GM23248 (cell line): ENCODE results near the gene COQ4. TPM values are rescaled to one million over a fixed set of nuclear protein-coding genes. Genes with fewer than 3 reads are reported as not detected.

Experiments
- DNase-seq: peaks from one replicate; pipeline ENCODE4 v3.0.0-alpha.2; 2015
- H2AFZ ChIP-seq: fragments of 200-600 bp; sonication (generic); 2 replicates; pipeline ENCODE4 v1.6.1; 2016; ENCODE audit warnings: antibody characterized with exemption
- H3F3A ChIP-seq: fragments of 200-600 bp; sonication (generic); 2 replicates; pipeline ENCODE4 v1.6.1; 2016; ENCODE audit warnings: mild to moderate bottlenecking, antibody characterized with exemption, mixed run types; ENCODE audit not compliant: insufficient read depth
- H3K27ac ChIP-seq: fragments of 200-600 bp; sonication (generic); 2 replicates; pipeline ENCODE4 v1.5.1; 2016; ENCODE audit warnings: mild to moderate bottlenecking
- H3K27me3 ChIP-seq: fragments of 200-600 bp; sonication (generic); replicated peaks from 2 replicates; pipeline ENCODE4 v1.6.1; 2016; ENCODE audit warnings: mild to moderate bottlenecking; ENCODE audit not compliant: insufficient read depth
- H3K36me3 ChIP-seq: fragments of 200-600 bp; sonication (generic); 2 replicates; pipeline ENCODE4 v1.6.1; 2016; ENCODE audit warnings: low read depth, mild to moderate bottlenecking
- H3K4me1 ChIP-seq: fragments of 200-600 bp; sonication (generic); 2 replicates; pipeline ENCODE4 v1.6.1; 2016; ENCODE audit warnings: mild to moderate bottlenecking; ENCODE audit not compliant: insufficient read depth
- H3K4me2 ChIP-seq: fragments of 200-600 bp; sonication (generic); one replicate; pipeline ENCODE4 v1.6.1; 2016; ENCODE audit warnings: mild to moderate bottlenecking; ENCODE audit not compliant: unreplicated experiment
- H3K4me3 ChIP-seq: fragments of 200-600 bp; sonication (generic); 2 replicates; pipeline ENCODE4 v1.5.1; 2016; ENCODE audit warnings: mild to moderate bottlenecking
- H3K79me2 ChIP-seq: fragments of 200-600 bp; sonication (generic); 2 replicates; pipeline ENCODE4 v1.6.1; 2016; ENCODE audit warnings: mild to moderate bottlenecking; ENCODE audit not compliant: insufficient read depth
- H3K9ac ChIP-seq: fragments of 200-600 bp; sonication (generic); 2 replicates; pipeline ENCODE4 v1.6.1; 2016; ENCODE audit warnings: mild to moderate bottlenecking
- H3K9me2 ChIP-seq: fragments of 200-600 bp; sonication (generic); 2 replicates; pipeline ENCODE4 v1.6.1; 2016; ENCODE audit warnings: mixed run types, mild to moderate bottlenecking, moderate library complexity; ENCODE audit not compliant: insufficient read depth
- H3K9me3 ChIP-seq: fragments of 200-600 bp; sonication (generic); one replicate; pipeline ENCODE4 v1.6.1; 2017; ENCODE audit warnings: low read depth
- H4K20me1 ChIP-seq: fragments of 200-600 bp; sonication (generic); 2 replicates; pipeline ENCODE4 v1.6.0; 2016; ENCODE audit not compliant: insufficient read depth
- EZH2 ChIP-seq: fragments of 200-600 bp; sonication (generic); IDR thresholded peaks from 2 replicates; pipeline ENCODE4 v1.6.1; 2018; ENCODE audit warnings: antibody characterized with exemption, mild to moderate bottlenecking; ENCODE audit not compliant: insufficient read depth, poor library complexity, severe bottlenecking
- EZH2phosphoT487 ChIP-seq: fragments of 200-600 bp; sonication (generic); IDR thresholded peaks from 2 replicates; pipeline ENCODE4 v1.6.1; 2018; ENCODE audit warnings: antibody characterized with exemption, moderate library complexity, mild to moderate bottlenecking, low read depth; ENCODE audit not compliant: insufficient read depth
- WGBS, 2 experiments: methylation state at CpG; one replicate each; pipeline ENCODE4 v1.1.6; 2015 to 2017; ENCODE audit warnings: low lambda C conversion rate in 2 of 2, low coverage in 1 of 2; ENCODE audit errors: missing lambda C conversion rate in 2 of 2; 5-methylcytosine and 5-hydroxymethylcytosine counted together
- in situ Hi-C: fragments of 300-500 bp; cut with MboI; formaldehyde crosslinking; loops from 2 replicates; pipeline ENCODE4 v1.15.0; 2020
- polyA plus RNA-seq: library from polyadenylated mRNA; unstranded; fragments of >200 nt; fragmentation: Nextera tagmentation; extraction: Ambion mirVana; gene quantifications from 2 replicates; pipeline ENCODE4 v1.2.1, GENCODE V29; 2016
- total RNA-seq: library from RNA; depleted of rRNA; stranded (reverse); fragments of >200 nt; shearing (Covaris generic); gene quantifications from 2 replicates; pipeline ENCODE4 v1.2.3, GENCODE V29; 2014

COQ4 gene
- total and polyA plus RNA-seq, 2 experiments from 2014 or later: 34.1 to 46.8 TPM

DNA sequence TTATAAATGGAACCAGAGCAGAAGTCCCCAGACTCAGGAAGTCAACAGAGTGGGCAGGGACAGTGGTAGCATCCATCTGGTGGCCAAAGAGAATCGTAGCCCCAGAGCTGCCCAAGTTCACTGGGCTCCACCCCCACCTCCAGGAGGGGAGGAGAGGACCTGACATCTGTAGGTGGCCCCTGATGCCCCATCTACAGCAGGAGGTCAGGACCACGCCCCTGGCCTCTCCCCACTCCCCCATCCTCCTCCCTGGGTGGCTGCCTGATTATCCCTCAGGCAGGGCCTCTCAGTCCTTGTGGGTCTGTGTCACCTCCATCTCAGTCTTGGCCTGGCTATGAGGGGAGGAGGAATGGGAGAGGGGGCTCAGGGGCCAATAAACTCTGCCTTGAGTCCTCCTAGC lies 38.2 kb downstream of the COQ4 start:
- Histone ChIP-seq H3K9me2 (no peaks in the 10 kb centered on the region), H3K27me3 (no peaks in the 10 kb centered on the region), H2AFZ (no peak overlapping the region), H3K4me2 (no peak overlapping the region), H3K4me3 (no peak overlapping the region), H3K79me2 (no peaks in the 10 kb centered on the region), H3K27ac (no peak overlapping the region), H3F3A (no peaks in the 10 kb centered on the region), H3K9me3 (no peaks in the 10 kb centered on the region), H3K9ac (no peak overlapping the region), H3K4me1 (peaks cover 7% of the 10 kb centered on the region; the same call in 1 of the 2 replicates), H4K20me1 (no peaks in the 10 kb centered on the region), H3K36me3 (no peaks in the 10 kb centered on the region)
- DNase-seq: no peak
- TF ChIP-seq EZH2 (no peak), EZH2phosphoT487 (no peak)
- in situ Hi-C loops: no loop called here
- 56 to 63% methylated on average over 2 of the region's 2 CpGs for WGBS, 2 experiments

DNA sequence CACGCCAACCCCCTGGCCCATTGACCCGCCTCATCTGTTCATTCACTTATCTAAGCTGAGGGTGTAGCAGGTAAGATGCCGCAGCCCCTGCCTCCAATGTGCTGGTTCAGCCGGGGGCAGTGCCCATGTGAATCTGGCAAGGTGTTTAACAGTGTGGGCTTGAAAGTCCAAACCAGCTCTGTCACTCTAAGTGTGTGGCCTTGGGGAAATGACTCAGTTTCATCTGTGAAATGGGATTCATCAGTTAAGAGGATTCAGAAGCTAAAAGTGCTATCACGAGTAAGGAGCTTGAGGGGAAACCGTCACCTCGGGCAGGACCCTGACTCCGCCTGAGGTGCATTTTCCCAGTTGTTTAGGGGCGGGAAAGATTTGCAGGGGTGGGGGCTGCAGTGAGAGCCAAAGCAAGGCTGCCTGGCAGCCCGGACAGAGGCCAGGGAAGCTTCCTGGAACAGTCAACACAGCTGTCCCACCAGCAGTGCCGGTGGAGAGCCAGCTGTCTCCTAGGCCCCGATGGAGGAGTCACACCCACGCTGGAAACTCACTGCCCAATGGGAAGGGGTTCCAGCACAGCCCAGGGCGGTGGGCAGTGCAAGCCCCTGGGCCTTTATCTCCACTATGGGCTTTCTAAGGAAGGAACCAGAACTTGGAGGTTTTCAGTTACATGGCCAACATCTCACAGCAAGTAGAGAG lies 38.8 kb downstream of the COQ4 start:
- Histone ChIP-seq H3F3A (no peaks in the 10 kb centered on the region), H2AFZ (peak overlapping the region; percentile 66), H3K4me2 (peak overlapping the region; percentile 90), H3K27me3 (no peaks in the 10 kb centered on the region), H4K20me1 (no peaks in the 10 kb centered on the region), H3K36me3 (no peaks in the 10 kb centered on the region), H3K79me2 (no peaks in the 10 kb centered on the region), H3K9ac (peak overlapping the region; percentile 31), H3K4me3 (peak overlapping the region; percentile 70), H3K9me3 (no peaks in the 10 kb centered on the region), H3K27ac (0 out of 2 replicates have a peak overlapping the region, but pooled peaks have one; percentile 5), H3K4me1 (peaks cover 7% of the 10 kb centered on the region; the same call in 1 of the 2 replicates), H3K9me2 (no peaks in the 10 kb centered on the region)
- peak; percentile 40 for DNase-seq
- in situ Hi-C loops: no loop called here
- TF ChIP-seq EZH2 (no peak), EZH2phosphoT487 (no peak)
- 27 to 28% methylated on average over 14 of the region's 14 CpGs for WGBS, 2 experiments

DNA sequence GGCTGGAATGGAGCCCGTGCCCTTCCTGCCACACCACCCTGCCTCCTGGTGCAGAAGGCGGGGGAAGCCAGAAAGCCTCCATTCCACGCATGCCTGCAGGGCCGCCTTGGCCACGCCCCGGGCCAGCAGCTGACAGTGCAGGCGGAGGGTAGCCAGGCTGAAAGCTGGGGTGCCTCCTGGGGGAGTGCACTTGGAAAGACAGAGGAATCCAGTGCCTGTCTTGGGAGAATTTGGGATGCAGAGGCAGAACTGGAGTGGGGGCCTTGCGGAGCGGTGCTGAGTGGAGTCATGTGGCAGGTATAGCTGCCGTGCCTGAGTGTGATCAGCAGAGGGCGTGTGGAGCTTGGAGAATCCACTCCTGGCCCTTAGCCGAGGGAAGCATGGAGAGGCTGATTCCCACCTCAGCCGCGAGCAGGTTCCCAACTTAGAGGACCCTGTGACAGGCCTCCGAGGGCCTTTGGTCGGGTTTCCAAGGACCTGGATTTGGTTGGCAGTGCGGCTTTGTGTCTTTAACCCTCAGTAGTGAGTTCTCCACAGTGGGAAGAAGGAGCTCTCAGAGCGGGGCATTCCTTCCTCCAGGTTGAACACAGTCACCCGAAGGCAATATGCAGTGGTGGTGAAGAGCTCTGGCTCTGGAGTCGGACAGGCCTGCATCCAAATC lies 39.5 kb downstream of the COQ4 start:
- no peaks in the 10 kb centered on the region for H3K9me2 ChIP-seq
- no peaks in the 10 kb centered on the region for H3K36me3 ChIP-seq
- H3K4me1 ChIP-seq: peaks cover 7% of the 10 kb centered on the region; the same call in 1 of the 2 replicates
- no peaks in the 10 kb centered on the region for H4K20me1 ChIP-seq
- no peaks in the 10 kb centered on the region for H3K9me3 ChIP-seq
- DNase-seq: peak; percentile 93
- H2AFZ ChIP-seq: peak overlapping the region; percentile 66
- H3K4me2 ChIP-seq: peak overlapping the region; percentile 90
- no peaks in the 10 kb centered on the region for H3K27me3 ChIP-seq
- peak overlapping the region; percentile 70 for H3K4me3 ChIP-seq
- H3F3A ChIP-seq: no peaks in the 10 kb centered on the region
- in situ Hi-C loops: no loop called here
- 5 to 7% methylated on average over 20 of the region's 20 CpGs for WGBS, 2 experiments
- peak overlapping the region; percentile 31 for H3K9ac ChIP-seq
- H3K27ac ChIP-seq: peak overlapping the region; percentile 25; the same call in 1 of the 2 replicates
- TF ChIP-seq EZH2: no peak
- TF ChIP-seq EZH2phosphoT487: no peak
- no peaks in the 10 kb centered on the region for H3K79me2 ChIP-seq

DNA sequence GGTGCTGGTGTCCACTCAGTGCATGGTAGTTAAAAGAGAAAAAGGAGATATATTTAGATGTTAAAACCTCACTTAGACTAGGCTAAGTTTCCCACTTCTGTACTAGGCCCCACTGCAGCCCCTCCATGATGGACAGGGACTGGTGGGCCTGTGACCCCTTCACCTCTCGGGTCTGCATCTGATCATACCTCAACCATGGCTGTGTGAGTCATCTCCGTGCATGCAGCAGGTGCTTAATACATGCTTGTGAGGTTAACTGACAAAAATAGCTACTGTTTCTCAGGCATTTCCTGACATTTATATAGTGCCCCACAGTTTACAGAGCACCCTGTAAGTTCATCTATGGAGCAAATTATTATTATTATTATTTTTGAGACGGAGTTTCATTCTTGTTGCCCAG lies 40.1 kb downstream of the COQ4 start:
- no peak overlapping the region for H3K4me2 ChIP-seq
- H3K9ac ChIP-seq: no peak overlapping the region
- H3K4me3 ChIP-seq: no peak overlapping the region
- H3K79me2 ChIP-seq: no peaks in the 10 kb centered on the region
- H3K27ac ChIP-seq: no peak overlapping the region
- no peaks in the 10 kb centered on the region for H3F3A ChIP-seq
- H3K4me1 ChIP-seq: peaks cover 7% of the 10 kb centered on the region; the same call in 1 of the 2 replicates
- DNase-seq: no peak
- no peaks in the 10 kb centered on the region for H3K9me3 ChIP-seq
- no peak overlapping the region for H2AFZ ChIP-seq
- in situ Hi-C loops: no loop called here
- 43 to 58% methylated on average over 3 of the region's 3 CpGs for WGBS, 2 experiments
- H3K9me2 ChIP-seq: no peaks in the 10 kb centered on the region
- H4K20me1 ChIP-seq: no peaks in the 10 kb centered on the region
- TF ChIP-seq EZH2phosphoT487 (no peak), EZH2 (no peak)
- no peaks in the 10 kb centered on the region for H3K36me3 ChIP-seq
- H3K27me3 ChIP-seq: no peaks in the 10 kb centered on the region
